Right ventricle myocardium inferior (tissue), 1 donor: ENCODE results near the gene NFIX. TPM values are rescaled to one million over a fixed set of nuclear protein-coding genes. Genes with fewer than 3 reads are reported as not detected.
A peak's percentile ranks its signal among the peaks of the same experiment; 100 is the strongest.

Source experiments
- ATAC-seq: fragments of 200-7000 bp; cut with Tn5 transposase; one replicate; pipeline ENCODE4 v1.9.1; 2020; ENCODE audit warnings: mild to moderate bottlenecking, moderate library complexity
- DNase-seq: peaks from one replicate; pipeline ENCODE4 v3.0.0; 2021; ENCODE audit errors: missing footprints
- intact Hi-C: fragments of 100-400 bp; cut with DNase I; formaldehyde crosslinking; loops from one replicate; pipeline ENCODE4 v1.11.0; 2022
- total RNA-seq: library from RNA; stranded (reverse); fragmentation: NEBNext Ultra II Directional; extraction: Animal tissue kit (Norgen Biotek cat#: 25700); gene quantifications from one replicate; pipeline ENCODE4 v1.2.1, GENCODE V29; 2021
- donor health status: DM: no; HTN: yes; CAD: no; lungs with severe emphysema.

The NFIX gene
- total RNA-seq, 1 donor from 2014 or later: 159 TPM

DNA sequence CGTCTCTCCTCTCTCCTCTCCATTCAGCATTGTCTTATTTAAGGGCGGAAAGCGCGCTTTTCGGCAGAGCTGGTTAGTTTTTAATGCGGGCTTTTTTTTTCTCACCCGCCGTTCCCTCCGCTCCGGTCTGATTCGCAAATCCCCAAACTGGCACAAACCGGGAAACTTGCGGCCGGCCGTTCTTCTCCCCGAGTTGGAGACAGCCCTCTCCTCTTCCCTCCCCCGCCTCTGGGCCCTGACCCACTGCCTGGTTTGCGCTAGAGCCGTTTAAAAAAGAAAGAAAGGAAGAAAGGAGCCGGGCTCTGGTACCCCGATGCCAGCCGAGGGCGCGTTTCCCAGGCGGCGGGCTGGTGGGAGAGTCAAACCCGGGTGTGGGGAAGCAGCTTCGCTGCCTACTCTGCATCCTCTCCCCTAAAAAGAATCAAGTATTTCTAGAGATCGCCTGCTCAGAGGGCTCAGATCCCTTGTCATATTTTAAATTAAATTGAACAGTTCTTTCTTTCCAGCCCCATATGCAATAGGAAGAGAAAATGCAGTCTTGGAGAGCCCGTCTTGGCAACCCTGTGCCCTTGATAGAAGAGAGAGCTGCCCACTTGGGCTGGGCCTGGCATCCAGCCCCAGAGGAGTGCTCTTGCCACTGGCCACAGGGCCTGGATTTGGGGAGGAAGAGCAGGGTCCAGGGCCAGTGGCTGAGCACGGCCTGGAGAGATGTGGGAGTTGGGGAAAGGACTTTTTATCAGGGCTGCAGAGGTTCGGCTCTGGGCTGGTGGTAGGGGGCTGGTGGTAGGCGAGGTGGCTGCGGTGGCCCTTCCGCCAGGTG is 19.0 kb downstream of the NFIX start:
- ATAC-seq (no peak), DNase-seq (peak; percentile 75)
- intact Hi-C loops: no loop called here

DNA sequence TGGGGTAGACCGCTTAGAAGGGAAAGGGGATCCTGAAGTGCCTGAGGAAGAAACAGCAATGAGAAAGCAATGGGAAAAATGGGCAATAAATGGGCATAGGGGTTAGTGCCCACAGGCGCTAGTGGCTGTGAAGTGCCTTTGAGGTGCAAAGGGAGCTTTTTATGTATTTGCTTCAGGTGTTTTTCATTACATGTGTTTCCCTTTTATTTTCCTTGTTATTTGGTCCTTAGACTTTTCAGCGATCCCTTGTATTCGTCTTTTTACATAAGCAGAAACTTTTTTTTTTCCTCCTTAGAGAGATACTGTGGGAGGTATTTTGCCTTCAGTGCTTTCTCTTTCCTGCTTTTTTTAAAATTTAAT is 19.6 kb downstream of the NFIX start:
- intact Hi-C loops: no loop called here
- DNase-seq: no peak
- ATAC-seq: no peak

DNA sequence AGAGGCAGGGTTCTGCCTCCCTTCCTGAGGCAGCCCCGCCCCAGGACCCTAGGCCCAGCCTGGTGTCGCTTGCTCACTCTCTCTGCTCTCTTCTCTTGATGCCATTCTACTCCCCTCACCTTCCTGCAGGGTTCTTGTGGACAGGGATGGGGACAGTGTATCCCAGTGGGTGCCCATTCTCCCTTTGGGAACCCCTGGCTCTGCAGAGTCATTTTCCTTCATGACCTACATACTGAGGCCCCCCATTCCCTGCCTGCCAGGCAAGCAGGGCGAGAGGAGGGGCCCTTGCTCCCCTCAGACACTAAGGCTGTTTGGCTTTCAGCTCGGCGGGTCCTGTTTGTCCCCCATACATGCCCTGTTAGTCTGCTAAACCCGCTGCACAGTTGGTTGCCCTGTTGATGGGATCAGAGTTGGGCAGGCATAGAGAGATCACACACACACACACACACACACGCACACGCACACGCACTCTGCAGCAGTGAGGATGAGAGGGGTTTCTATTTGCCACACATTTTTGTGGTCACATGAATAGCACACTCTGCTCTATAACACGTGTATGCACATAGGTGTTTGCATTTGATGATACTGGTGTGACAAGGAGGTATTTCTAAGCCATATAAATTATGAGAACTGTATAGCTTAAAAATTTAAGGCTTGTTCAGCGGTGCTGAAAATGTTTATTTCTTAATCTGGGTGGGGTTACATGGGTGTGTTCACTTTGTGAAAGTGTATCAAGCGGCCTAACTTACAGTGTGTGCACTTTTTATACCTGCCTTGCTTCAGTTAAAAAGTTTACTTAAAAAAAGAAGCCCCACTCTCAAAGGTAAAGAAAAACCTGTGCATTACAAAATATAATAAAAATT is 20.3 kb downstream of the NFIX start:
- DNase-seq (no peak), ATAC-seq (no peak)
- intact Hi-C loops: no loop called here

DNA sequence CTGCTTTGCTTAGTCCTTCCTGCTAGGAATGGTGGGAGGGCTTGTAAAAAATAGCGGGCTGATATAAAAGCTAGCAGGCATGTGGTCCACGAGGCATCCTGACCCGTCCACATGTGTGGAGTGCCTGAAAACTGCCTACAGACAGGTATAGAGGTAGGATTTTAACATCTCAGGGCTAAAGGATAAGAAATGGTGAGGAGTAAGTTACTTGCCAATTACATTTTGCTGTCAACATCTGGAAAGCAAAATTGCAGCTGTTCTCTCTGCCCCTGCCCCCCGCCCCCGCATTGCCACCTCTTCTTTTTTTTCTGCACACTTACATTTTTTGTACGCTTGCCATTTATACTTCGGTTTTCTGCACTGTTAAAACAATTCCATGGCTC is 21.0 kb downstream of the NFIX start:
- no peak for ATAC-seq
- intact Hi-C loops: no loop called here

DNA sequence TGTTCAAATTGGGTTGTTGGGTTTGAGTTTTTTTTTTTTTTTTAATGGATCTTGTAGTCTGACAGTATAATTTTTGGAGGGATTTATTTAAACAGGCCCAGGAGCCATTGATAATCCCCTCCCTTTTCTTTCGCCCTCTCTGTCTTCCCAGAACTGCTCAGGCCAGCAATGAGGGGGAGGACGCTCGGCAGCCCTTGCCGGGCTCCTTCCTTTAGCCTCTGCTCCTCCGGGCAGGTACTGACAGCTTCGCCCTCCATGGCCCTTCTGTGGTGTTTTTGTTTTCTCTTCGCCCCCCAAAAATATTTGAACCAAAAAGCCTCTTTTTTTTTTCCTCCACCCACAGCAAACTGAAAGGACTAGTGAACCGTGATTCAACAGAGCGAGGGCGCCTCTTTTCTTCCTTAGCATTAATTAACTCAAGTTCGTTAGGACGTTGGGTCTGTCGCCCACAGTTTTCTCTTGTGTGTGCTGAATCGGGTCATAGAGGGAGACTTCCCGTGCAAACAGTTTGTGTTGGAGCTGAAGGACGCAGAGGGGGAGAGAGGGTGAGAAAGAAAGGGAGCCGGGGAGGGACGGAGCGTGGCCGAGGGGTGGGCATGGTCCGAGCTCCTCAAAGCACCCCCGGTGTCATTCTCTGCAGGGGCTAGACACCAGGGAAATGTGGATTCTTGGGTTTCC is 21.5 kb downstream of the NFIX start:
- no peak for ATAC-seq
- no peak for DNase-seq
- intact Hi-C loops: no loop called here

More for the DNA sequence above, 21.0 kb downstream of the NFIX start:
- DNase-seq: no peak

DNA sequence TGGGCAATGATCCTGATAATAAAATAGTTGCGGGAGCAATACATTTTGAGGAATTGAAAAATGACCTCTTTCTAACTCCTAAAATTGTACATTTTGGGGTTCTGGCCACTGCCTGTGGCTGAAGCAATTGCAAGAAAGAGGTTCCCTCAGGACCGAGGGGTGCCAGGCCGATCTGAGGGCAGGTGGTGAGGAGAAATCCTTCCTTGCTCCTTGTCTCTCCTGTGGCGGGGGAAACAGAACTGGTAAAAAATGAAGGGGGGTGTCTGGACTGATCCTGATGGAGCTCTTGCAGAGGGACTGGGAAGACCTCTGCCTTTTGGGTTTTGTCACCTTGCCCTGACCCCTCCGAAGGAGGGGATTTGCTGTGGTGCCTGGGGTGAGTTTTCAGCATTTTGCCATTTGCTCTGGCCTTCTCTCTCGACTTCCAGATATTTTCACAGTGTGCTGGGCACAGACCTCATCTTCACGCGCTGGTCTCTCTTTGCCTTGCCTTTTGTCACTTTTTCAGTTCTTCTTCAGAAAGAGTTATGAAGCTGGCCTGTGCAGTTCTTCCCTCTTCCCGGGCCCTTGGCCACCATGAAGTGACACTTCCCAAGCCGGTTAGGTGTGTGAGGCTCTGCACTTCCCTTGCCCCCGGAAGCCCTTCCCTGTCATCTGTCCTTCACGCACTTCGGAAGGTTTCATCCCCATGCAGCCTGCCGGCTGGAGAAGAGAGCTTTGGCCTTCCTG is 22.2 kb downstream of the NFIX start:
- ATAC-seq (no peak), DNase-seq (no peak)
- intact Hi-C loops: no loop called here

DNA sequence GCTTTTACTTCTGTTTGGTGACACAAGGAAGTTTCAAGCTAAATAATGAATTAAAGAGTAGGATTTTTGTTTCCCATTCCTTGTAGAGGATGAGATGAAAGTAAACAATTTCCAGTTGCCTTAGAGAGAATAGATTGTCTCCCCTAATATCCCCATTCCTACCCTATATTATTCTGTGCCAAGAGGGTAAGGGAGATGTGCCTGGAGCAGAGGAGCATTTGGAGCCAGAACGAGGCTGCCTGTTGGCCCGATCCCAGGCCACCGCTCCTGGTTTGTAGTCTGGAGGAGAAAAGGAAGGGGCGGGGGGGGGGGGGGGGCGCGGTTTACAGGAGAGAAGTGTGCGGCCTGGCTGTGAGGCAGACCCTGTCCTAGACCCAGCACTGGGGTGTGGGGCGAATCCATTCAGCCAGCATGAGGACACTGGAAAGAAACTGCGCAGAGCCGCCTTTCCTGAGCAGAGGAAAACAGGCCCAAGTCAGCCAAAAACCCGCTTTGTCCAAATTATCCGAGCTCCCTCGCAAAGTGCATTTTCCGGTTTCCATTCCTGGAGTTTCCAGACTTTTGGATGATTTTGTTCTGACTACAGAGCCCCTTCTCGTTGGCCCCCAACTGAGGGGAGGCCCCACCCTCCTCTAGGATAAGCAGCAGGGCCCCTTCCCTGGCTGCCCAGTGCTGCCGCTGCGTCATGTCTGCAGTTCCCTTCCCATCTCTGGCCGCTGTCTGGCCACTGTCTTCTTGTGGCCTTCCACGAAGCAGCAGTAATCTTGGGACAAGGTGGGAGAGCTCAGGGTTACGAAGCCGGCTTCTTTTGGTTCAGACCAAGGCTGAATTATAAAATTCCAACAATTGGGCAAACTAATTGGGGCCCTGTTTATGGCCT is 23.0 kb downstream of the NFIX start:
- DNase-seq (peak; percentile 79), ATAC-seq (no peak)

DNA sequence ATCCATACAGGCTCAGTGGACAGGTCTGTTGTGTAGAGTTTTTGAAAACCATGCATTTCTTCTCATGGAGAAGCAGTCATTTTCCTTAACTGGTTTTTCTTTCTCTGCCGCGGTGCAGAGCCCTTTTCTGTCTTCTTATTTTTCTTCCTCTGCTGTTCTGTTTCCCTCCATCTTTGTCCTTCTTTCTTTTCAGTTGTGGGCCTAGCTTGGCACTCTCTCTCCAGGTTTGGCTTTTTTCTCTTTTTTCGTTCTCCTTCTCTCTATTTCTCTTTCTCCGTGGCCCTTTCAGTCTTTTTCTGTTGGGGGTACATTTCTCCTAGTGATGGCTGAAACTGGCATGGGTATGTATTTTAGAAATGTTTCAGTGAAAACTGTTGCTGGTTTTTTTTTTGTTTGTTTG is 24.1 kb downstream of the NFIX start:
- intact Hi-C loops: no loop called here
- no peak for ATAC-seq
- no peak for DNase-seq

More for the DNA sequence above, 23.0 kb downstream of the NFIX start:
- intact Hi-C loops: no loop called here

DNA sequence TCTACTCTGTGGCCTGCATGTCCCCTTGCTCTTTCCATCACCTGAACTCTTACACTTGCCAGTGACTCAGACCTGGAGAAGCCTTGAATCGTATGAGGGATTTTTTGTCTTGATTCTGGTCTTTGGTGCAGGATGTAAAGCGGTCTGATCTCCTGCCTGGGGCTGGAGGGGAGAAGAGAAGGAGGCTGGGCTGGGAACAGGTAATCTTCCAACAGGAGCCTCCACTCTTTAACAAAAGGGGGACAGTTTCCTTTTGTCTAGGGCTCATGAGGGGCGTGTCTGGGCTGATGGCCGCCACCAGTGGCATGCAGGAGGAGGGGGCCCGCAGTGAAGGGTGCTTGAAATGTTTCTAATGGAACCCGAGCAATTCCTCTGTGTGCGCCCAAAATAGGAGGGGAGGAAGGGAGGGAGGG is 24.7 kb downstream of the NFIX start:
- ATAC-seq (no peak), DNase-seq (no peak)
- intact Hi-C loops: loop anchor here (5.0 kb wide), 1 partner anchor 42 kb away; no protein-coding TSS in a partner anchor

DNA sequence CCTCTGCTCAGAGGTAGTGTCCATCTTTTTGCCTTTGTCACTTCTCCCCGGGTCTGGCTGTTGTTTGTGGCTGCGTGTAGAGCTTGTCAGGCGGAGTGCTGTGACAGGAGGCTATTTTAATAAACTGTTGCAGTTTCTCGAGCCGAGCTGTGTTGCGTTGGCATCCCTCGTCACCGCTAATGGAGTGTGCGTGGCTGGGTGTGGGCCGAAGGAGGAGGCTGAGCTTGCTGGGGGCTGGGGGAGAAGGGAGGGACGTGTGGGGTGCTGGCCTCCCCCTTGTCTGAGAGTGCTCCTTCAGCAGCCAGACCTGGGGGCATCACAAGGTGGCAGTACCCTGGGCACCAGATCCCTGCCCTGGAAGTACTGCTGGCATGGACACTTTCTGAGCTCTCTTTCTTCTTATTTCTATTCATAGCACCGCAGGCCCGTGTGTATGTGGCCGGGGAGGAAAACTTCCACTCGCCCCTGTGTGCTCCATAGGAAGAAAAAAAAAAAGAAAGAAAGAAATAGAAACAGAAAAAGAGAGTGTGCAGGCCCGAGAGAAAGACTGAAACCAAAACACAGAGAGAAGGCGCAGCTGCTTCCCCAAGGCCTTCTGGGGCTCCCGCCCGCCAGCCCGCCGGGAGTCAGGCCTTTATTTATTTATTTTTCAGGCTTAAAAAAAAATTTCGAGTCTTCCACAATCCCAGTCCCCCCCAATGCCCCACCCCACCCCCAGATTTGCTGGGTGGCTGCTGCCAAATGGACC is 27.0 kb downstream of the NFIX start:
- no peak for DNase-seq
- ATAC-seq: peak; percentile 42
- intact Hi-C loops: loop anchor here (5.0 kb wide), 1 partner anchor 40 kb away; no protein-coding TSS in a partner anchor

DNA sequence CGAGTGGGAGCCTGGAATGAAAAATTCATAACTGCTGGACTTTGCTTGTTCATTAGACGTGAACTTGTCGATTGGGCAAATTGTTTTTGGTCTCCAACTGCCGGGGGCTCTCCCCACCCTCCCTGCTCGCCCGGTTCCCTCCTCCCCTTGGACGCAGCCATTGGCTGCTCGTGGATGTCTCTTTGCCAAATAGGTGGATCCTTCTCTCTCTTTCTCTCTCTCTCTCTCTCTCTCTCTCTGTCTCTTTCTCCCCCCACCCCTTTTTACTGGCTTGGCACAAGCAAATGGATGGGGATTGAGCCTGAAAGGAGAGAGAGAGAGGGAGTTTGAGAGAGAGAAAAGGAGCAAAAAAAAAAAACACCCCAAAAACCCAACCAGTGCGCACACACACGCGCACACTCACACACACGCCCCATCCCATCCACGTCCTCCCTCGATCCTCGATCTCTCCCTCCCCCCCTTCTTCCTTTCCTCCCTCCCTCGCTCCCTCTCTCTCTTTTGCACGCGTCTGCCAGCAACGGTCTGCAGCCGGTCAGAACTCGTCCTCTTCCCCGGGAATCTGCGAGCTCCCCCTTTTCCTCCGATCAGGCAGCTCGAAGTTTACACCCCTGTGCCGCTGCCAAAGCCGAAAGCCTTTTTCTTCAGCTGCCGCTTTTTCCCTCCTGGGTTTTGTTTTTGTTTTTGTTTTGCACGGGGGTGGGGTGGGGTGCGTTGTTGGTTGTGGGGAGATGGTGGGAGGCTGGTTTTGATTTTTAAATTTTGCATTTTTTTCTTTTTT is 27.8 kb downstream of the NFIX start:
- intact Hi-C loops: loop anchor here (5.0 kb wide), 1 partner anchor 39 kb away; no protein-coding TSS in a partner anchor
- DNase-seq: peak; percentile 86

DNA sequence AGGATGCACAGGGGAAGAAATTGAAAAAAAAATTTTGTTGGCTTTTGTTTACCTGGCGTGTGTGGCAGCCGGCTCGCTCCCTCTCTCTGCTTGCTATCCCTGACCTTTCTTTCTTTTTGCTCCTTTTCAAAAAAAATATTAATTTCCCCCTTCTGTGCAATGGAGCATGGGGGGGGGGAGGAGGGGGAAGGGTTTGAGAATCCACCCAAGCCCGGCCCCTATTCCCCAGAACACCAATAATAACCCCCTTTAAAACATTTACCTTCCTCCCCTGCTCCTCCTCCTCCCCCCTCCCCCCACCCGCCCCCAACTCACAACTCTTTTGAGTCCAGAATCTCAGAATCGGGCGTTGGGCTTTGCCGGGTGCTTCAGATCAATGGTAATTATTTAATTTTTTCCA is 28.4 kb downstream of the NFIX start:
- intact Hi-C loops: loop anchor here (5.0 kb wide), 1 partner anchor 39 kb away; no protein-coding TSS in a partner anchor
- DNase-seq (no peak), ATAC-seq (no peak)

More for the DNA sequence above, 27.8 kb downstream of the NFIX start:
- peak; percentile 89 for ATAC-seq

DNA sequence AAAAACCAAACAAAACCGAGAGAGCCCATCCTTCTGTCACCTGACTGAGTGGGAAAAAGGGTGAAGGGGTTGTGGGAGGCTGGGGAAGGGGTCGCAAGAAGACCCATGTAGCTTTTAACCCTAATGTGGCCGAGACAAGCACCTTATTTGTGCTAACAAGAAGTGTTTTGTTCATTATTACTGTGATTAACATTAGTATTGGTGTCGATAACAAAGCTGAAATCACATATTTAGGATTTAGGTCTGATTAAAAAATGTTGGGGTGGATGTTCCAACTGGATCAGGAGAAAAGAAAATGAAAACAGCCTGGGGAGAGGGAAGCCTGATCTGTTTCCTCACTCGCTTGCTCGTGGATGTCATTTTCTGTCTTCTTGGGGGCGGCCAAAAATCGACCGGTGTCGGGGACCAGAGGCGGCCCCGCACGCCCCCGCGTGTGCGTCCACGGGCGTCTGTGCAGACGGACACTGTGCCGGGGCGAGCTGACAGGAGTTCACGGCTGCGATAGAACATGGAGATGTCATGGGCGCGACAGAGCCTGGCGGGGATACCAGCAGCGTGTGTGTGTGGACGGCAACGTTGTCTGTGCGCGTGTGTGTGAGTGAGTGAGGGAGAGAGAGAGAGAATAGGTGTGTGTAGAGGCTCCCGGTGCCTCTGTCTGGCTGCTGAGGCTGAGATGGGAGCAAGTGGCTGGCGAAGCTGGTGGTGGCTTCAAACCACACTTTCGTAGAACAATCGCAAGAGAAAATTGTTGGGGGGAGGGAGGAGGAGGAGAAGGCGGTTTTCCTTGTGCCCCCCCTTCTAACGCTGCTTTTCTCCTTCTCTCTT is 29.1 kb downstream of the NFIX start:
- no peak for ATAC-seq
- intact Hi-C loops: loop anchor here (5.0 kb wide), 1 partner anchor 38 kb away; no protein-coding TSS in a partner anchor

DNA sequence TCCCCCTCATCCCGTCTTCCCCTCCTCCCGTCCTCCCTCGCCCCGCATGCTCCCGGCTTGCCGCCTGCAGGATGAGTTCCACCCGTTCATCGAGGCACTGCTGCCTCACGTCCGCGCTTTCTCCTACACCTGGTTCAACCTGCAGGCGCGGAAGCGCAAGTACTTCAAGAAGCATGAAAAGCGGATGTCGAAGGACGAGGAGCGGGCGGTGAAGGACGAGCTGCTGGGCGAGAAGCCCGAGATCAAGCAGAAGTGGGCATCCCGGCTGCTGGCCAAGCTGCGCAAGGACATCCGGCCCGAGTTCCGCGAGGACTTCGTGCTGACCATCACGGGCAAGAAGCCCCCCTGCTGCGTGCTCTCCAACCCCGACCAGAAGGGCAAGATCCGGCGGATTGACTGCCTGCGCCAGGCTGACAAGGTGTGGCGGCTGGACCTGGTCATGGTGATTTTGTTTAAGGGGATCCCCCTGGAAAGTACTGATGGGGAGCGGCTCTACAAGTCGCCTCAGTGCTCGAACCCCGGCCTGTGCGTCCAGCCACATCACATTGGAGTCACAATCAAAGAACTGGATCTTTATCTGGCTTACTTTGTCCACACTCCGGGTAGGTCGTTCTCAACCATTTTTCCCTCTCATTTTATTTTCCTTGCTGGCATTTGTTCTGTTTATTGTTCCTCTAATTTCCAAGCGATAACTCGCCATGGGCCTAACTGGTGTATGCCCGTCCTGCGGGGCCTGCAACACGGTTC is 29.8 kb downstream of the NFIX start:
- DNase-seq (no peak), ATAC-seq (no peak)
- intact Hi-C loops: loop anchor here (5.0 kb wide), 1 partner anchor 37 kb away; no protein-coding TSS in a partner anchor

More for the DNA sequence above, 29.1 kb downstream of the NFIX start:
- DNase-seq: no peak
